NCI-H2107 (cell line): ENCODE measurements around the gene RUNDC3A.
A peak's percentile ranks its signal among the peaks of the same experiment; 100 is the strongest.
"Not testable (repeated sequence)": the region's sequence is repeated elsewhere in the genome, so short reads cannot be mapped to it uniquely, and the experiment has no call there.

Source experiments
- DNase-seq: peaks from one replicate; lab custom pipeline; 2025; lab: John Stamatoyannopoulos, UW

The RUNDC3A gene

GRCh38 chr17:44318077-44318892, 9.9 kb downstream of the RUNDC3A start:
- DNase-seq, result no peak

- no peak for DNase-seq
Observed at GRCh38 chr17:44320066-44320465, 11.7 kb downstream of the RUNDC3A start.

GRCh38 chr17:44321246-44322120, 13.1 kb downstream of the RUNDC3A start:
- DNase-seq, result no peak

- no peak for DNase-seq
Observed at GRCh38 chr17:44322236-44322895, 14.0 kb downstream of the RUNDC3A start.

- no peak for DNase-seq
Observed at GRCh38 chr17:44323359-44324091, 15.1 kb downstream of the RUNDC3A start.

GRCh38 chr17:44324092-44324570, 15.7 kb downstream of the RUNDC3A start:
- no peak for DNase-seq

GRCh38 chr17:44324571-44325275, 16.3 kb downstream of the RUNDC3A start, which contains the start of gene SLC25A39:
Gene SLC25A39, minus strand, starts transcription at chr17:44324823. Its CDS starts 1,261 bp downstream, at chr17:44323562.
- peak; percentile 89 for DNase-seq

- DNase-seq, result peak; percentile 72
Observed at GRCh38 chr17:44326861-44327444, 18.6 kb downstream of the RUNDC3A start.

GRCh38 chr17:44327715-44328449, 19.5 kb downstream of the RUNDC3A start:
- no peak for DNase-seq

GRCh38 chr17:44329516-44329915, 21.1 kb downstream of the RUNDC3A start:
- not testable (repeated sequence) for DNase-seq

- not testable (repeated sequence) for DNase-seq
Observed at GRCh38 chr17:44330263-44330662, 21.9 kb downstream of the RUNDC3A start.

GRCh38 chr17:44331249-44331760, 22.9 kb downstream of the RUNDC3A start:
- peak; percentile 50 for DNase-seq

GRCh38 chr17:44333371-44333770, 25.0 kb downstream of the RUNDC3A start:
- DNase-seq, result no peak

- no peak for DNase-seq
Observed at GRCh38 chr17:44334315-44334714, 25.9 kb downstream of the RUNDC3A start.

- no peak for DNase-seq
Observed at GRCh38 chr17:44334727-44335126, 26.3 kb downstream of the RUNDC3A start.

- DNase-seq, result no peak
Observed at GRCh38 chr17:44335564-44335963, 27.2 kb downstream of the RUNDC3A start.

- DNase-seq, result no peak
Observed at GRCh38 chr17:44335968-44336367, 27.6 kb downstream of the RUNDC3A start.

- no peak for DNase-seq
Observed at GRCh38 chr17:44338702-44339101, 30.3 kb downstream of the RUNDC3A start.

- DNase-seq, result not testable (repeated sequence)
Observed at GRCh38 chr17:44340553-44340952, 32.2 kb downstream of the RUNDC3A start.
